ENCODE results near the gene ROR2.

The ROR2 gene

GRCh38 chr9:91898451-91899218, 51.4 kb downstream of the ROR2 start:
- no peak for DNase-seq

GRCh38 chr9:91897201-91897600, 52.8 kb downstream of the ROR2 start:
- DNase-seq, result no peak

GRCh38 chr9:91896513-91897121, 53.4 kb downstream of the ROR2 start:
- no peak for DNase-seq

- DNase-seq, result no peak
Observed at GRCh38 chr9:91896097-91896496, 53.9 kb downstream of the ROR2 start.

GRCh38 chr9:91894536-91894935, 55.5 kb downstream of the ROR2 start:
- DNase-seq, result no peak

GRCh38 chr9:91894023-91894422, 56.0 kb downstream of the ROR2 start:
- DNase-seq, result no peak

- DNase-seq, result no peak
Observed at GRCh38 chr9:91891915-91892314, 58.1 kb downstream of the ROR2 start.

- no peak for DNase-seq
Observed at GRCh38 chr9:91890662-91891061, 59.4 kb downstream of the ROR2 start.

GRCh38 chr9:91889161-91889911, 60.7 kb downstream of the ROR2 start:
- no peak for DNase-seq

- DNase-seq, result no peak
Observed at GRCh38 chr9:91886414-91887076, 63.5 kb downstream of the ROR2 start.

GRCh38 chr9:91885746-91886413, 64.1 kb downstream of the ROR2 start:
- DNase-seq, result no peak

GRCh38 chr9:91884696-91885687, 65.0 kb downstream of the ROR2 start:
- no peak for DNase-seq

- no peak for DNase-seq
Observed at GRCh38 chr9:91884153-91884552, 65.9 kb downstream of the ROR2 start.

- DNase-seq, result no peak
Observed at GRCh38 chr9:91883503-91883902, 66.5 kb downstream of the ROR2 start.

GRCh38 chr9:91882627-91883026, 67.4 kb downstream of the ROR2 start:
- DNase-seq, result no peak

GRCh38 chr9:91880378-91880972, 69.6 kb downstream of the ROR2 start:
- no peak for DNase-seq

- DNase-seq, result no peak
Observed at GRCh38 chr9:91879231-91879630, 70.8 kb downstream of the ROR2 start.

- no peak for DNase-seq
Observed at GRCh38 chr9:91873637-91874051, 76.4 kb downstream of the ROR2 start.

GRCh38 chr9:91868732-91869391, 81.2 kb downstream of the ROR2 start:
- DNase-seq, result no peak

- no peak for DNase-seq
Observed at GRCh38 chr9:91867740-91868139, 82.3 kb downstream of the ROR2 start.

- DNase-seq, result no peak
Observed at GRCh38 chr9:91865041-91865440, 85.0 kb downstream of the ROR2 start.

Data from GDM1 (cell line).